ENCODE data around the gene CLDN19.
"Not testable (repeated sequence)": the region's sequence is repeated elsewhere in the genome, so short reads cannot be mapped to it uniquely, and the experiment has no call there.

CLDN19 gene

GRCh38 chr1:42721926-42722325 is 18.1 kb downstream of the CLDN19 start:
- TF ChIP-seq CTCF (IDR thresholded peaks at IDR 0.05; ENCODE audit: insufficient read depth, low read length, missing control alignments) = no peak
- H3K4me3 ChIP-seq (ENCODE audit: low read depth, low read length) = no peak overlapping the region
- no peak for DNase-seq (ENCODE audit: low read depth, low spot score)
- CTCF ChIA-PET = no interaction called here
- POLR2A ChIA-PET = no interaction called here

GRCh38 chr1:42720868-42721267 is 19.2 kb downstream of the CLDN19 start:
- ChIA-PET CTCF (no interaction called here), POLR2A (no interaction called here)
- no peak overlapping the region for H3K4me3 ChIP-seq (ENCODE audit: low read depth, low read length)
- no peak for TF ChIP-seq CTCF (IDR thresholded peaks at IDR 0.05; ENCODE audit: insufficient read depth, low read length, missing control alignments)
- DNase-seq (ENCODE audit: low read depth, low spot score) = no peak

- DNase-seq (ENCODE audit: low read depth, low spot score); CTCF ChIA-PET; H3K4me3 ChIP-seq (ENCODE audit: low read depth, low read length); POLR2A ChIA-PET: not testable (repeated sequence)
These were observed 25.6 kb downstream of the CLDN19 start for GRCh38 chr1:42714441-42714840.

GRCh38 chr1:42713293-42713692 is 26.7 kb downstream of the CLDN19 start:
- DNase-seq (ENCODE audit: low read depth, low spot score) = no peak
- no peak for TF ChIP-seq CTCF (IDR thresholded peaks at IDR 0.05; ENCODE audit: insufficient read depth, low read length, missing control alignments)
- ChIA-PET CTCF (no interaction called here), POLR2A (no interaction called here)
- H3K4me3 ChIP-seq (ENCODE audit: low read depth, low read length) = no peak overlapping the region

- H3K4me3 ChIP-seq (ENCODE audit: low read depth, low read length); DNase-seq (ENCODE audit: low read depth, low spot score); POLR2A ChIA-PET; CTCF ChIA-PET: not testable (repeated sequence)
These were observed 27.2 kb downstream of the CLDN19 start for GRCh38 chr1:42712808-42713207.

- CTCF ChIA-PET = no interaction called here
These were observed 36.1 kb downstream of the CLDN19 start for GRCh38 chr1:42703888-42704464.

GRCh38 chr1:42700006-42700405 is 40.0 kb downstream of the CLDN19 start:
- H3K4me3 ChIP-seq (ENCODE audit: low read depth, low read length) = no peak overlapping the region
- no peak for TF ChIP-seq CTCF (IDR thresholded peaks at IDR 0.05; ENCODE audit: insufficient read depth, low read length, missing control alignments)
- ChIA-PET CTCF (no interaction called here), POLR2A (no interaction called here)
- no peak for DNase-seq (ENCODE audit: low read depth, low spot score)

More at GRCh38 chr1:42703888-42704464, 36.1 kb downstream of the CLDN19 start:
- TF ChIP-seq CTCF (IDR thresholded peaks at IDR 0.05; ENCODE audit: insufficient read depth, low read length, missing control alignments) = no peak
- no peak for DNase-seq (ENCODE audit: low read depth, low spot score)
- no peak overlapping the region for H3K4me3 ChIP-seq (ENCODE audit: low read depth, low read length)
- POLR2A ChIA-PET = no interaction called here
